Measurements from ENCODE around the gene POLR1F.

The POLR1F gene

DNA sequence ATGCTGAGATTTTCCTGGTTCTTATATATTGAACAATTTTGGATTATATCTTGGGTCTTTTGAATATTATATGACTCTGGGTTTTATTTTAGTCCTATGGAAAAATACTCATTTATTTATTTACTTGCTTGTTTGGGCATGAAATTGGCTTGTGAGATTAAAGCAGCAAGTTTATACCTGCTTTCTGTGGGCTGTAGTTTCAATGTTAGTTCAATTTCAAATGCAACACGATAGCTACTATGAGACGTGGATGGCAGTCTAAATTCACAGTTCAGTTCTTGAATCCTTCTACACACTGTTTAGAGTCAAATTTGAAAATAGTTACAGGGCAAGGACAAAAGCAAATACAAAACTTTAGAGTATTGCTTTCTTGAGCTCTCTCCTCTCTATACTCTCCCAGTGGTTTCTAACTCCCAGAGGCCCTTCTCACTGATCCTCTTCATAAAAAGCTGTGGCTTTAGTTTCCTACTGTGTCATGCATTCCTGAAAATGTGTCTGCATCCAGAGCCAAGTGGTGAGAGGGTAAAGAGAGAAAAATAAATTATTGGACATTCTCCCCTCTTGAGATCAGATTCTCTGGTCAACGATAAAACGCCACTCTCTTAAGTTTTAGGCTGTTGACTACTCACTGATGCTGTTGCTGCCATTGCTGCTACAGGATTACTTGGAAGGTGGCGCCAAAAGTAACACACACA is 34.4 kb downstream of the POLR1F start:
- DNase-seq, result peak; percentile 43

- peak; percentile 10 for DNase-seq
These were observed 38.0 kb downstream of the POLR1F start for GRCh38 chr7:19670806-19671205.

- DNase-seq, result peak; percentile 33
These were observed 43.3 kb downstream of the POLR1F start for GRCh38 chr7:19665399-19666008.

DNA sequence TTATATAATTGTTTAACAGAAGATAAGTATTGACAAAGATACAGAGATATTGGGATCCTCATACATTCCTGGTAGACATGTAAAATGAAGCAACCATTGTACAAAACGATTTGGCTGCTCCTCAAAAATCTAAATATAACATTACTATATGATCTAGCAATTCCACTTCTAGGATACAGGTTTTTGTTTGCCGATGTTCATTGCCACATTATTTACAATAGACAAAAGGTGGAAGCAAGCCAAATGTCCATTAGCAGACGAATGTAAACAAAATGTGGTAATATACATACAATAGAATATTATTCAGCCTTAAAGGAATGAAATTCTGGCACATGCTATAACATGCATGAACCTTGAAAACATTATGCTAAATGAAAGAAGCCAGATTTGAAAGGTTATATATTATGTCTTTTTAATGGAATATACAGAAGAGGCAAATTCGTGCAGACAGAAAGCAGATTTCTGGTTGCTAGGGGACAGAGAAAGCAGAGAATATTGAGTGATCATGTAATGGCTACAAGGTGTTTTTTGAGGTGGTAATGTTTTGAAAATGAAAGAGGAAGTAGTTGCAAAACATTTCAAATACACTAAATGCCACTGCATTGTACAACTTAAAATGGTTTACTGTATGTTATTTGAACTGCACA is 44.9 kb downstream of the POLR1F start:
- DNase-seq, result no peak

GRCh38 chr7:19648791-19649190 is 60.0 kb downstream of the POLR1F start:
- no peak for DNase-seq

All from fibroblast of skin of abdomen (primary cell).